Measurements from ENCODE around the gene TXNDC5. TPM values are rescaled to one million over a fixed set of nuclear protein-coding genes. Genes with fewer than 3 reads are reported as not detected.

The TXNDC5 gene
- polyA plus RNA-seq, 2 of the 4 experiments (the other 2 are of a cell fraction): 115 to 134 TPM

DNA sequence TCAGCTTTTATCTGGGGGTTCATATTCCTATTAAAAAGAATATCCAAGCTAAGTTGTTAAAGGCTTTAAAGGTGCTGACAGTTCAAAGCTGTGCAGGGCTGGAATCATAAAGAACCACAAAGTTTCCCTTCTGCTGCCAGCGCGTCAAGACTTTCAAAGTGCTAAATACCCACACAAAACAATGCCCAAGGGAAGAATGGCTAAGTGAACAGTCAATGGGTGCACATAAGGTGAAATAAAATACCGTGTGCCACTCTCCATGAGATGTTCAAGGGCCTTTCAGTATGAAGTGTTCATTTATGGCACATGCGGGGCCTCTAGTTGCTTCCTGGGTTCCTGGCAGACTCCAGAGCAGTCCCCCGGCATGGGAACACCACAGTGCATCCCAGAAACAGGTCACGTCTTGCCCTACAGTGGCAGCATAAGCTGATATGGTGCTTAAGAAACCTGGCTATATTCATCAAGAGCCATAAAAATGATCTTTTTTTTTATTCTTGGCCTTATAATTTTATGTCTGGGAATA, 14.1 kb downstream of the TXNDC5 start:
- Histone ChIP-seq H3K9me3 (no peaks in the 10 kb centered on the region), H3K4me1 (peaks cover 10% of the 10 kb centered on the region; the same call in 2 of the 3 replicates), H3K27ac (no peak overlapping the region), H3K4me3 (no peak overlapping the region), H3K4me2 (no peak overlapping the region)
- ChIA-PET CTCF (interaction anchor here (1.2 to 2.1 kb wide), 2 partner anchors 79 to 174 kb away, joined by 3 to 5 read pairs; no protein-coding TSS in a partner anchor), POLR2A (no interaction called here)
- FAIRE-seq (no peak), DNase-seq (ENCODE audit: low read depth in 1 of 2, low spot score in 1 of 2) (no peak), ATAC-seq (no peak)
- no peak for TF ChIP-seq RAD21 (conservative IDR thresholded peaks at IDR 0.05 in 1 of 2, IDR thresholded peaks at IDR 0.05 in 1 of 2)
- TF ChIP-seq JUNB (IDR thresholded peaks at IDR 0.05): no peak
- no peak for TF ChIP-seq MYC (IDR thresholded peaks at IDR 0.05; ENCODE audit: borderline replicate concordance, low read length)
- TF ChIP-seq HOXA7 (CRISPR knock-in tag; IDR thresholded peaks at IDR 0.05): no peak
- TF ChIP-seq MAFK (IDR thresholded peaks at IDR 0.05; ENCODE audit: partially characterized antibody): no peak
- TF ChIP-seq NFE2L2 (conservative IDR thresholded peaks at IDR 0.05; ENCODE audit: low read length): no peak
- TF ChIP-seq EP300 (IDR thresholded peaks at IDR 0.05): no peak
- no peak for TF ChIP-seq RARB (CRISPR knock-in tag; IDR thresholded peaks at IDR 0.05)
- TF ChIP-seq JUN (IDR thresholded peaks at IDR 0.05): no peak
- no peak for TF ChIP-seq SREBF2 (IDR thresholded peaks at IDR 0.05)
- TF ChIP-seq, protein P1, sequence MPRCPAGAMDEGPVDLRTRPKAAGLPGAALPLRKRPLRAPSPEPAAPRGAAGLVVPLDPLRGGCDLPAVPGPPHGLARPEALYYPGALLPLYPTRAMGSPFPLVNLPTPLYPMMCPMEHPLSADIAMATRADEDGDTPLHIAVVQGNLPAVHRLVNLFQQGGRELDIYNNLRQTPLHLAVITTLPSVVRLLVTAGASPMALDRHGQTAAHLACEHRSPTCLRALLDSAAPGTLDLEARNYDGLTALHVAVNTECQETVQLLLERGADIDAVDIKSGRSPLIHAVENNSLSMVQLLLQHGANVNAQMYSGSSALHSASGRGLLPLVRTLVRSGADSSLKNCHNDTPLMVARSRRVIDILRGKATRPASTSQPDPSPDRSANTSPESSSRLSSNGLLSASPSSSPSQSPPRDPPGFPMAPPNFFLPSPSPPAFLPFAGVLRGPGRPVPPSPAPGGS (IDR thresholded peaks at IDR 0.05): no peak
- TF ChIP-seq, protein P2, sequence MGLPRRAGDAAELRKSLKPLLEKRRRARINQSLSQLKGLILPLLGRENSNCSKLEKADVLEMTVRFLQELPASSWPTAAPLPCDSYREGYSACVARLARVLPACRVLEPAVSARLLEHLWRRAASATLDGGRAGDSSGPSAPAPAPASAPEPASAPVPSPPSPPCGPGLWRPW (IDR thresholded peaks at IDR 0.05): no peak
- no peak for TF ChIP-seq EHF (CRISPR knock-in tag; IDR thresholded peaks at IDR 0.05)
- TF ChIP-seq, protein P3, sequence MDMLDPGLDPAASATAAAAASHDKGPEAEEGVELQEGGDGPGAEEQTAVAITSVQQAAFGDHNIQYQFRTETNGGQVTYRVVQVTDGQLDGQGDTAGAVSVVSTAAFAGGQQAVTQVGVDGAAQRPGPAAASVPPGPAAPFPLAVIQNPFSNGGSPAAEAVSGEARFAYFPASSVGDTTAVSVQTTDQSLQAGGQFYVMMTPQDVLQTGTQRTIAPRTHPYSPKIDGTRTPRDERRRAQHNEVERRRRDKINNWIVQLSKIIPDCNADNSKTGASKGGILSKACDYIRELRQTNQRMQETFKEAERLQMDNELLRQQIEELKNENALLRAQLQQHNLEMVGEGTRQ (IDR thresholded peaks at IDR 0.05): no peak
- no peak for TF ChIP-seq CBX8 (IDR thresholded peaks at IDR 0.05)
- 98% methylated on average over 6 of the region's 6 CpGs for WGBS (ENCODE audit: missing lambda C conversion rate)

DNA sequence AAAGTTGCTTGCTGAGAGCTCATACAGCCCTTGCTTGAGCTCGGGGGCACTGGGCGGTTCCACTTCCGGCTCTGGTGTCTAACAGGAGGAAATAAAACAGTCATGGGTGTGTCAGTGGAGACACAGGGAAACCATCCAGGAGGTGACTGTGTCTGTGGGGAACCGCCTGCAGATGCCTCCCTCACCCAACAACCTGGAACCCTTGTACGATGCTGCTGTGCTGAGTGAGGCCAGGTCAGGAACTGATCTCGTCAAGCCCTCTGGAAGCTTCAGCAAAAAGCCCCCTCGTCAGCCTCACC, 15.5 kb downstream of the TXNDC5 start:
- TF ChIP-seq BHLHE40 (IDR thresholded peaks at IDR 0.05; ENCODE audit: low read depth, low read length) (no peak), MAZ (IDR thresholded peaks at IDR 0.05; ENCODE audit: borderline replicate concordance, low read depth, low read length) (no peak), ZSCAN20 (CRISPR knock-in tag; IDR thresholded peaks at IDR 0.05) (no peak), EP300 (IDR thresholded peaks at IDR 0.05) (no peak), FOXS1 (CRISPR knock-in tag; IDR thresholded peaks at IDR 0.05) (no peak), NR3C1 (IDR thresholded peaks at IDR 0.05) (no peak)
- TF ChIP-seq, protein P2 (IDR thresholded peaks at IDR 0.05): no peak
- TF ChIP-seq, protein P4, sequence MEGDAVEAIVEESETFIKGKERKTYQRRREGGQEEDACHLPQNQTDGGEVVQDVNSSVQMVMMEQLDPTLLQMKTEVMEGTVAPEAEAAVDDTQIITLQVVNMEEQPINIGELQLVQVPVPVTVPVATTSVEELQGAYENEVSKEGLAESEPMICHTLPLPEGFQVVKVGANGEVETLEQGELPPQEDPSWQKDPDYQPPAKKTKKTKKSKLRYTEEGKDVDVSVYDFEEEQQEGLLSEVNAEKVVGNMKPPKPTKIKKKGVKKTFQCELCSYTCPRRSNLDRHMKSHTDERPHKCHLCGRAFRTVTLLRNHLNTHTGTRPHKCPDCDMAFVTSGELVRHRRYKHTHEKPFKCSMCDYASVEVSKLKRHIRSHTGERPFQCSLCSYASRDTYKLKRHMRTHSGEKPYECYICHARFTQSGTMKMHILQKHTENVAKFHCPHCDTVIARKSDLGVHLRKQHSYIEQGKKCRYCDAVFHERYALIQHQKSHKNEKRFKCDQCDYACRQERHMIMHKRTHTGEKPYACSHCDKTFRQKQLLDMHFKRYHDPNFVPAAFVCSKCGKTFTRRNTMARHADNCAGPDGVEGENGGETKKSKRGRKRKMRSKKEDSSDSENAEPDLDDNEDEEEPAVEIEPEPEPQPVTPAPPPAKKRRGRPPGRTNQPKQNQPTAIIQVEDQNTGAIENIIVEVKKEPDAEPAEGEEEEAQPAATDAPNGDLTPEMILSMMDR (IDR thresholded peaks at IDR 0.05): no peak
- POLR2A ChIA-PET: no interaction called here
- CTCF ChIA-PET: interaction anchor here (0.9 to 2.0 kb wide), 2 partner anchors 111 to 164 kb away, joined by 3 to 5 read pairs; no protein-coding TSS in a partner anchor
- WGBS (ENCODE audit: missing lambda C conversion rate): 90% methylated on average over 4 of the region's 7 CpGs
- Histone ChIP-seq H3K9me3 (no peaks in the 10 kb centered on the region), H3K27ac (no peak overlapping the region), H3K4me1 (peaks cover 10% of the 10 kb centered on the region; the same call in 2 of the 3 replicates), H3K4me2 (no peak overlapping the region), H3K4me3 (no peak overlapping the region)
- ATAC-seq: no peak
- no peak for FAIRE-seq
- DNase-seq (ENCODE audit: low read depth in 1 of 2, low spot score in 1 of 2): no peak

All from A549 (cell line).